Measurements from ENCODE around the gene HORMAD2.

The HORMAD2 gene, protein sequence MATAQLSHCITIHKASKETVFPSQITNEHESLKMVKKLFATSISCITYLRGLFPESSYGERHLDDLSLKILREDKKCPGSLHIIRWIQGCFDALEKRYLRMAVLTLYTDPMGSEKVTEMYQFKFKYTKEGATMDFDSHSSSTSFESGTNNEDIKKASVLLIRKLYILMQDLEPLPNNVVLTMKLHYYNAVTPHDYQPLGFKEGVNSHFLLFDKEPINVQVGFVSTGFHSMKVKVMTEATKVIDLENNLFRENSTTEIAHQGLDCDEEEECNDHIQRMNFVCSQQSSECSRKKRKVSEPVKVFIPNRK

DNA sequence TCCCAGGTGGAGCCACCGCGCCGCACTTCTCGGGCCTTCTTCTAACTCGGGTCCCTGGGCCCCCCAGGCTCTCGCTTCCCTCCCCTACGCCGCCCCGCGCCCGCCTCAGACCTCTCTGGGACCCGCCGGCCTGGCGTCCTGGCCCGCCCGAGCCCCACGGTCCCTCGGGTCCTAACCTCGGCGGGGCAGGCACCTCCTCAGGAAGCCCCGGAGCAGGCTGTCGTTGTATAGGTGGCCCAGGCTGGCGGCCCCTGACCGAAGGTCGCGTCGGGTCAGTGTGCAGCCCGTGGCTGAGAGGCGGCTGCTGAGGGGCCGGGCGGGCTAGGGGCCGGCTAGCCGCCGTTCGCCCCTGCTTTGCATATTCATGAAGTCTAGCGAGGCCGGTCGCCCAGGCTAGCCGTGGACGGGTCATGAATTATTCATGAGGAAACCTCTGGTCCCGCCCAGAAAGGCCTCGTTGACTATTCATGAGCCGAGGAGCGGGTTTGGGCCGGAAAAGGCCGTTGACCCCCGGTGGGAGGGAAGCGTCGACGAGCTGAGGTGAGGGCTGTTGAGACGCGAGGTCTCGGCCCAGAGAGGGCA, at the start of gene HORMAD2:
Gene HORMAD2 (plus strand): TSS at position 513 of the 582 bp plus-strand sequence. CDS start 13,489 bp downstream, outside the sequence.
- DNase-seq (ENCODE audit: low spot score), result no peak

- no peak for DNase-seq (ENCODE audit: low spot score)
Measured at GRCh38 chr22:30031328-30031727, 48.9 kb upstream of the HORMAD2 start.

- no peak for DNase-seq (ENCODE audit: low spot score)
Measured at GRCh38 chr22:30031764-30032455, 48.4 kb upstream of the HORMAD2 start.

- DNase-seq (ENCODE audit: low spot score), result no peak
Measured at GRCh38 chr22:30033137-30033536, 47.1 kb upstream of the HORMAD2 start.

DNA sequence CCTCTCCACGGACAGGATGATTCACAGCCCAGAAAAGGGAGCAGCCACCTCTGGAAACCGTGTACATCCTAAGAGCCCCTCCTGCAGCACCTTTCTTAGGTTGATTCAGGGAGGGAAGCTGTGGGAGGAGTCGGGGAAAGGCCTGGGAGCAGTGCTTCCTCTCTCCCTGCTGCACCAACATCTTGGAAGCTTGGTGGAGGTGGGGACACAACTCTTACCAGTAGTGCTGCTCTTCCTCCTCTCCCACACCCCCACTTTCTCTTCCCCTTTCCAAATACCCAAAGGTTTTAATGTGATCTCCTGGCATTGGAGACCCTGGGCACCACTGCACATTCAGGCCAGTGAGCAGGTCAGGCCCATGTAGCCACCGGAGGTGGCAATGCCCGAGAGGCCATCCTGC, 46.4 kb upstream of the HORMAD2 start:
- DNase-seq (ENCODE audit: low spot score), result no peak

DNA sequence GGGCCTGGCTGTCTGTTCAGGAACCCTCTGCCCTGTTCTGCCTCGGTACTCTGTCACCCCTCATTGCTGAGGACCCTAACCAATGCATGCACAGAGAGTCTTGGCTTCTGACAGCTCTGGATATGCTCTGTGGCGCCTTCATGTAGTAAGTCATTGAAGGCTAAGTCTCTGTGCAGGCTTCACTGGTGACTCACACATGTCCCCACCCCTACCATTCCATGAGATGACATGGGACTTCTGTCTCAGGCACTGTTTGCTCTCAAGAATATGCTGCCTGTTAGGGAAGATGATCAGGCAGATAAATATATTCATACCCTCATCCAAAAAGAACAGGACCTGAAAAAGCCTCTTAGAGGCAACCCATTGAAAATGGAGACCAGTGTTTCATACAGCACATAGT, 43.6 kb upstream of the HORMAD2 start:
- no peak for DNase-seq (ENCODE audit: low spot score)

GRCh38 chr22:30038219-30038618, 42.0 kb upstream of the HORMAD2 start:
- no peak for DNase-seq (ENCODE audit: low spot score)

DNA sequence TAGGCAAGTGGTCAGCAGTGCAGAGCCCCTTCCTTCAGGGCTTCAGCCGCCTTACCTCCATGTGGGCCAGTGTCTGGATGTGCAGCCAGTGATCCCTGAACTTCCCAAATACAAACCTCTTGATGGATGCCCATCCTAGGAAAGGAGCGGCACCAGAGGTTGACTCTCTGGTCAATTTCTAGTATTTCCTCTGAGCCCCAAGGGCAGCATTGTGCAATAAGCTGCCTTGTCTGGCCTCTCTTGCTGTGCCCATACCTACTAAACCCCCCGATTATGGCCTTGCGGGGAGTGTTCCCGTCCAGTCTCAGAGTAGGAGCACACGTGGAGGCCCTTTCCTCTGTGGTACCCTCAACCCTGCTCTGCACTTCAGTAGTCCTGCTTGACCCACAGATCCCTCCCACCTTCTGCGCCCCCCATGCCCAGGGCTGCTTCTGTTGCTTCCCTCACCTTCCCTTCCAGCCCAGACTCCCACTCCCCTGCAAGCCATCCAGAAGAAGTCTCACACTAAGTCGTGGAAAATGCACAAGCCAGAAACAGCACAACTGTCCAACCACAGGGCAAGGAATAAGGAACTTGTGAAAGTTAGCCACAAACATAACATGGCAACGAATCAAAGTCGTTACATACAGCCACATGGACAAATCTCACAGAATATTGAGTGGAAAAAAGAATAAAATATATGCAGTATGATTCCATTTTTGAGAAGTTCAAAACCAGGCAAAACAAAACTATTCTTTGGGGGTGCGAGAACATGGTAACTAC, 39.6 kb upstream of the HORMAD2 start:
- DNase-seq (ENCODE audit: low spot score), result no peak

DNA sequence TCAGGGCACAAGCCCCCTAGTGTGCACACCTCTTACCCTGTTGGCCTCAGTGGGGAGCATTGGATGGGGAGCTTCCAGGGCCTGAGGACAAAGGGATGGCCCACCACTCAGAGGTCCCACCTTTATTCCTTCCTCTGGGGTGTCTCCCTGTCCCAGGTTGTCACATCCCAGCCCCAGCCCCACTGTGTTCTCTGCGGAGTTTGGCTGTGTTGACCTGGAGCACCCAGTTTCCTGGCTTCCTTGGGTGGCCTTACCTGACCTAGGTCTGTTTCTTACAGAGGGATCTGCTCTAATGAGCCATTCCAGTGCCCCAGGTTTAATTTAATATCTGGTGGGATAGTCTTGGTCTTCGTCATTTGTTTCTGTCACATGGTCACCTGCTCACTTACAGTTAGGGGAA, 38.8 kb upstream of the HORMAD2 start:
- DNase-seq (ENCODE audit: low spot score), result no peak

DNA sequence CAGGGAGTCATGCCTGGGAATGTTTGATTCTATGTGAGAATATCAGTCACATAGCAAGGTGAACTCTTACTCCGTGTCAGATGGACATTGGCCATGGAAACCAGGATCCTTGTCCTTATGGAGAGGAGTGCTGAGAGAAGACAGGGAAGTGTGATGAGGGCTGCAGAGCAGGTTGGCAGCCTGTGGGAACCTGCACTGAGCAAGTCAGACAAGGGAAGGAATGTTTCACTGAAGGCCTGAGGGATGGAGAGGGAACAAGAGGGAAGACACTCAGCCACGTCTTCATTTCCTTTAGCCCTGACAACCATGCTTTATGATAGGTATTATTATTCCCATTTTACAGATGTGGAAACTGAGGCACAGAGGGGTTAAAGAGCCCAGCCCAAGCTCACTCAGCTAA, 38.4 kb upstream of the HORMAD2 start:
- DNase-seq (ENCODE audit: low spot score), result no peak

DNA sequence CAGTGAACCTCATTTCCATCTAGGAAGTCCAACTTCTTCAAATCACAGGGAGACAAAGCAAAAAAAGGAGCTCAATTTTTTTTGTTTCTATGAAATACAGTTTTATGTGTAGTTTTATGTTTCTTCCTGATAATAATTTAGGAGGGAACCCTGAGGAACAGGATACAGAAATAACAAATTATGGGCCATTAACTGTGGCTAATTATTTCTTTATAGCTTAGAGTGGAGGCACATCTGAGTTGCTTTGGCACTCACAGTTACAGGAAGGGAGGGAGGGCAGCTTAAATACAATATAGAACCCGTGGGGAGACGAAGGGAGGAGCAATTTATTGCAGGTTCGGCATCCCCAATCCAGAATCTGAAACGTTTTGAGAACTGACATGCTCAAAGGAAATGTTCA, 37.1 kb upstream of the HORMAD2 start:
- DNase-seq (ENCODE audit: low spot score), result no peak

GRCh38 chr22:30044369-30044768, 35.9 kb upstream of the HORMAD2 start:
- no peak for DNase-seq (ENCODE audit: low spot score)

DNA sequence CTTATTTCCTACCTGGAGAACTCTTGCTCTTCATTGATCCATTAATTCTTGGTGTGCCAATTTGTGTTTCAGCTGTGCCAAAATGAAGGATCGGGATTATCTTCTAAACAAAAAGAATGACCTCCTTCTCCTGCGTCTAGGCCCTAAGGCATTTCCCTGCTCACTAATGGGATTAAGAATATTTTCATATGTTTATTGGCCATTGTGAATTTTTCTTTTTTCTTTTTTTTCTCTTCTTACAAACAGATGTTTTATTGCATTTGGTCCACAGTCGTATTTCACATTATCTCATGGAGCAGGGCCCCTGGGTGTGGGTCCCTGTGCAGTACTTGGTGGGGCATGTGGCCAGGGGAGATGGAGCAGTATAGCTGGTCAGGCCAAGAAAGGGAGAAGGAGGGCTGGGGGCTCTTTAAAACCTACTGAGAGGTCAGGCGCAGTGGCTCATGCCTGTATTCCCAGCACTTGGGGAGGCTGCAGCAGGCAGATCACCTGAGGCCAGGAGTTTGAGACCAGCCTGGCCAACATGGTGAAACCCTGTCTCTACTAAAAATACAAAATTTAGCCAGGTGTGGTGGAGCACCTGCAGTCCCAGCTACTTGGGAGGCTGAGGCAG, 35.3 kb upstream of the HORMAD2 start:
- no peak for DNase-seq (ENCODE audit: low spot score)

DNA sequence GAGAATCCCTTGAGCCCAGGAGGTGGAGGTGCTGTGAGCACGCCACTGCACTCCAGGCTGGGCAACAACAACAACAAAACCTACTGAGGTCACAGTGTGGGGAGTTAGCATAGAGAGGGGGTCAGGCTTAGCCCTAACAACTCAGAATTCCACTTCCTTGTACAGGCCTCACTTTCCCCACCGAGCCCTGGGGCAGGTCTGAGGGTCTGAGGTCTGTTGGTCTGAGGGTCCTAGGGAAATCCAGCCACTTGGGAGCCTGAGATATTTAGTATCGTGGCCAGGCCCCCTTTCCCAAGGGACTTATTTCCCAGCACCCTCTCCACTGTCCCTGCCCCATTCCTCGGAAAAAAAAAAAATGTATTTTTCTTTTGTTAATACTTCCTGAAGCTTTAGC, 34.8 kb upstream of the HORMAD2 start:
- DNase-seq (ENCODE audit: low spot score), result no peak

DNA sequence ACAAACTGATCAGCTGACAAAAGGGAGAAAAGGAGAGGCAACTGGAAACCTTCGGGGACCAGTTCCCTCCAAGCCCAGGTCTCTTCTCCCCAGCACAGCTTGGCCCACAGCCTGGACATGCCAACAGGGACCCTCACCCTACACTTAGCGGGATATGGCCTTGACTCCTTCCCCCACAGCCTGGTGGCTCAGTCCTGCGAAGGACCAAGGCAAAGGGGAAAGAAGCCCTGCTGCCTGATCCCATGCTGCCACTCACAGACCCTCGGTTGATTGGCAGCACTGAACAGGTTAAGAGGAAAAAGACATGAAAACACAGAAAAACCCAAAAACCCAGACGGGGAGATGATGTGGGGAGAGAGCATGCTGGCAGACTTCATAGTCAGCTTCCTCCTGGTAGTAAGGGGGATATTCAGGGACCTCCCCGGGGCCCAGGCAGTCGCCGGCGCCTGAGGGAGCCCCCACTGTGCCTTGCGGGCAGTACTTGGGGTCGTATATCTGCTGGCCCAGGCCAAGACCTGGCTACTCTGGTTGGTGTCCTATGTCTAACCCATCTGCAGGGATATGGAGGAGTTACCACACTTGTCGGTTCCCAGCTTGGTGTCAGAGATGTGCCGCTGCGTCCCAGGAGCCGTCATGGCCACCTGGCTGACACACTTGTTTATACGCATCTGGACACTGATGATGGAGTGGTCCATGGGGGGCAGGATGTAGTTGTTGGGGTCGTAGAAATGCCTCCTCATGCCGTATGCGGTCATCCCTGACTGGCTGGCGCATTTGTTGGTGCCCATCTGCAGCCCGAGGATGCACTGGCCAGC, 34.2 kb upstream of the HORMAD2 start:
- no peak for DNase-seq (ENCODE audit: low spot score)

- no peak for DNase-seq (ENCODE audit: low spot score)
Measured at GRCh38 chr22:30046716-30047363, 33.4 kb upstream of the HORMAD2 start.

DNA sequence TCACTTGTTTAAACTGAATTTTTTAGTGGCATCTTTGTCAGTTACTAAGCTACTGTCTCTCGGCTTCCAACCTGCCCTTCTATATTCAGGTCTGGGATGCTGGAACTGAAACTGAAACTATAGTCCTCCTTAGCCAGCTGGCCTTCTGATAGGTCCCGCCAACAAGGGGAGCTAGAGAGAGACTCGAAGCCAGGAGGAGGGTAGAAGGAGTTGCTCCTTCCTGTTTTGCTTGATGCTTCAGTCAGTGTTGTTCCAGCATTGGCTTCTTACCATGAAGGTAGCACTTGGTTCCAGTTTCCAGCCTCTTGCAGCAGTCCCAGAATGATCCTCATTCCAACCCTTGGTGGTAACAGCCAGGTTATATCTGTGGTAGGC, 32.9 kb upstream of the HORMAD2 start:
- peak; percentile 52 for DNase-seq (ENCODE audit: low spot score)

DNA sequence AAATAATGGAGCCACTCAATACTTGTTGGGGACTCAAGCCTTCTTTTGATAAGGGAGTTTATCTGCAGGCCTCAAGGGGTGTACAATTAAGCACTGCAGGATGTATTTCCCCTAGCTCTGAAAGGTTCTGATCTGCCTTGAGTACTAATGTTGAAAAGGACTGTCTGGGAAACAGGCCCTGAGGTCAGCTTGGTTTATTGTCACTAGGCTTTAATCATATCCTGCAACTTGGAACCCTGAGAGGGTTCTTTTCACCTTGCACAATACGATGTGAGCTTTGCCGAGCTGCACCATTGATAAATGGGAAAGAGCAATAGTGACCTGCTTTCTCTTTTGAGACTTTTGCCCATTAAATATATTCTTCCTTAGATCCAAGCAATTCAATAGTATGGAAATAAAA, 31.6 kb upstream of the HORMAD2 start:
- DNase-seq (ENCODE audit: low spot score), result no peak

DNA sequence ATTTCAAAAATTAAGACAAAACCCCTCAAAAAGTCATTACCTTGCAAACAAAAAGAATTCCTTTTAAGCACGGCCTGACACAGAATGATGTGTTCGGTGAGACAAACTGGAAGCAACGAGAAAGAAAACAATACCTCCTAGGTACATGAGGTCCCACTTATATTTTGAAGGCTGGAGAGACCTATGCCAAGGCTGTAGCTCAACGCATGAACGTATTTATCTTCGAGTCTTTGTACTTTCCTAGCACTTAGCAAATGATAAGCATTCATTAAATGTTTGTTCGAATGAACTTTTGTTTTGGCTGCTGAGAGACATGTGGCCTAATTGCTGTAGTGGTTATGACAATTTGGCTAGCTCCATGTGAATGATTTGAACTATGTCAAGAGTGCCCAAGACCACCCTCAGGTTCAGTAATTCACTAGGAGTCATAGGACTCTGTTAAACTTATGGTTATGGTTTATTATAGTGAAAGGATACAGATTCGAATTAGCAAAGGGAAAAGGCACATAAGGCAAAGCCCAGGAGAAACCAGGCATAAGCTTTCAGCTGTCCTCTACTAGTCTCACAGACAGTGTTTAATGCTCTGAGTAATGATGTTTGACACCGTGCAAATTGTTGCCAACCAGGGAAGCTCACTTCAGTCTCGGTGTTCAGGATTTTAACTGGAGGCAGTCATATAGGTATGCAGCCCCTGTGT, 26.0 kb upstream of the HORMAD2 start:
- no peak for DNase-seq (ENCODE audit: low spot score)

DNA sequence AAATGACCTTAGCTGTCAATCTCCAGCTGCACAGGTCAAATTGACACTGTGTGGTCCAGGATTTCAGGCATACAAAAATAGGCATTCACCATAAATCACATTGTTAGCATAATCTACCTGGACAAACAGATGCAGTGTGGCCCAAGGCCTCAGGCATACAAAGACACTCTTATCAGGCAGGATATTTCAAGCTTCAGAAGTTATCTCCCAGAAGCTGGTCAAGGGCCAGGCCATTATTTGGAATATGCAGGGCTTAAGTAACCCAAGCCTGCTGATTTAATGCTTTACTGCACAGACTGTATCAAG, 25.5 kb upstream of the HORMAD2 start:
- DNase-seq (ENCODE audit: low spot score), result peak; percentile 78

DNA sequence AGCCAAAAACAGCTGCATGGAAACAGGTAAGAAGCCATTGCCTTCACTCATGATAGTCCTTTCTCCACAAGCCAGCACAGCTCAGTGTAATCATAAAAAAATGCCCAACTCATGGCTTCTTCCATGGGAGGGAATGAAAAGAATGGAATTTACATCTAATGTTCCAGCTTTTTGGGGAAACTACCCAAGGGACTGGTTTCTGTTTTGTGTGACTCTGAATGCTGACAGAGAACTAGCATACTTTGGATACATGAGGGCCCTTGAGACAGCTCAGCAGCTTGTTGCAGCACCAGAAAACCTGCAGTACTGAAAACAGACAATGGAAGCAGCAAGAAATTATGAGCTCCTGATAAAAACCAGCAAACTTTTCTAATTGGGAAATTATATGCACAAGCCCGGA, 24.2 kb upstream of the HORMAD2 start:
- DNase-seq (ENCODE audit: low spot score), result no peak

Data from HuH-7 (cell line).